ENCODE measurements around the gene SENP2.

GRCh38 chr3:185661772-185662171 lies 75.7 kb downstream of the SENP2 start:
- TF ChIP-seq CEBPB (IDR thresholded peaks at IDR 0.05) (no peak), TEAD4 (IDR thresholded peaks at IDR 0.05) (no peak), EP300 (IDR thresholded peaks at IDR 0.05; ENCODE audit: borderline replicate concordance) (no peak), YY1 (IDR thresholded peaks at IDR 0.05; ENCODE audit: low read depth) (no peak), RAD21 (IDR thresholded peaks at IDR 0.05; ENCODE audit: low read depth) (no peak), ZBTB7A (IDR thresholded peaks at IDR 0.05; ENCODE audit: low read depth) (no peak)

Measured in Ishikawa (cell line).